WTC11 (cell line): ENCODE data around the gene UBALD1. TPM values are rescaled to one million over a fixed set of nuclear protein-coding genes. Genes with fewer than 3 reads are reported as not detected.
"Not testable (repeated sequence)": the region's sequence is repeated elsewhere in the genome, so short reads cannot be mapped to it uniquely, and the experiment has no call there.

Source experiments
- ATAC-seq: fragments of 200-7000 bp; cut with Tn5 transposase; 2 replicates; pipeline ENCODE4 v1.10.0; 2021; ENCODE audit warnings: mild to moderate bottlenecking, moderate library complexity
- CTCF ChIA-PET: fragments of 300-600 bp; sonication (Branson Sonifier 250); formaldehyde crosslinking; loops from one replicate; lab custom pipeline; 2021; ENCODE audit warnings: antibody characterized with exemption; lab: Charles Lee
- POLR2A ChIA-PET: fragments of 350-600 bp; sonication (Branson Sonifier 250); formaldehyde crosslinking; loops from one replicate; lab custom pipeline; 2021; ENCODE audit warnings: antibody characterized with exemption; lab: Charles Lee
- DNase-seq: peaks from one replicate; pipeline ENCODE4 v3.0.0; 2021; ENCODE audit warnings: low spot score
- H3K27ac Mint-ChIP-seq: 2 replicates; pipeline ENCODE4 v1.8.0; 2021; ENCODE audit warnings: mixed read lengths
- H3K27me3 Mint-ChIP-seq: 2 replicates; pipeline ENCODE4 v1.8.0; 2021; ENCODE audit warnings: low read depth, mild to moderate bottlenecking, moderate library complexity, mixed read lengths
- H3K36me3 Mint-ChIP-seq: 2 replicates; pipeline ENCODE4 v1.8.0; 2021; ENCODE audit warnings: mixed read lengths
- H3K4me1 Mint-ChIP-seq: 2 replicates; pipeline ENCODE4 v1.8.0; 2022; ENCODE audit warnings: mixed read lengths
- H3K4me3 Mint-ChIP-seq: 2 replicates; pipeline ENCODE4 v1.8.0; 2021; ENCODE audit warnings: mild to moderate bottlenecking, moderate library complexity, mixed read lengths
- H3K9me3 Mint-ChIP-seq: 2 replicates; pipeline ENCODE4 v1.8.0; 2021; ENCODE audit warnings: mixed read lengths
- ATF6 ChIP-seq: sonication (generic); formaldehyde crosslinking; IDR thresholded peaks from 2 replicates; pipeline ENCODE4 v1.8.1; 2023; ENCODE audit warnings: mild to moderate bottlenecking, missing genetic modification reagents
- CREM ChIP-seq: sonication (generic); formaldehyde crosslinking; IDR thresholded peaks from 2 replicates; pipeline ENCODE4 v1.8.1; 2022; ENCODE audit warnings: mild to moderate bottlenecking, missing genetic modification reagents, moderate library complexity
- CTCF ChIP-seq: fragments of 200-600 bp; IDR thresholded peaks from 2 replicates; pipeline ENCODE4 v1.8.0; 2022; ENCODE audit warnings: antibody characterized with exemption
- ESRRA ChIP-seq: sonication (generic); formaldehyde crosslinking; IDR thresholded peaks from 2 replicates; pipeline ENCODE4 v1.8.1; 2022; ENCODE audit warnings: mild to moderate bottlenecking, missing genetic modification reagents, borderline replicate concordance
- HMGXB4 ChIP-seq: sonication (generic); formaldehyde crosslinking; IDR thresholded peaks from 2 replicates; pipeline ENCODE4 v1.8.1; 2023; ENCODE audit warnings: mild to moderate bottlenecking, moderate library complexity, missing genetic modification reagents
- USF1 ChIP-seq: sonication (generic); formaldehyde crosslinking; IDR thresholded peaks from 2 replicates; pipeline ENCODE4 v1.8.0; 2022; ENCODE audit warnings: mild to moderate bottlenecking, missing genetic modification reagents
- USF2 ChIP-seq: sonication (generic); formaldehyde crosslinking; IDR thresholded peaks from 2 replicates; pipeline ENCODE4 v1.8.1; 2023; ENCODE audit warnings: mild to moderate bottlenecking, missing genetic modification reagents, moderate library complexity
- ZNF416 ChIP-seq: fragments of 250-450 bp; sonication (Bioruptor Pico); IDR thresholded peaks from 2 replicates; pipeline ENCODE4 v1.9.0; 2021; ENCODE audit warnings: mild to moderate bottlenecking, inconsistent platforms
- total RNA-seq: library from RNA; stranded (reverse); gene quantifications from 3 replicates; pipeline ENCODE4 v1.2.3, GENCODE V29; 2021
- TF ChIP-seq, protein P1 (sequence below): sonication (generic); formaldehyde crosslinking; IDR thresholded peaks from 2 replicates; pipeline ENCODE4 v1.8.0; 2022; ENCODE audit warnings: missing genetic modification reagents
- TF ChIP-seq, protein P2 (sequence below): sonication (generic); formaldehyde crosslinking; IDR thresholded peaks from 2 replicates; pipeline ENCODE4 v1.8.0; 2022; ENCODE audit warnings: mild to moderate bottlenecking, missing genetic modification reagents

UBALD1 gene
- total RNA-seq, 1 experiment from 2014 or later: 56.8 TPM

DNA sequence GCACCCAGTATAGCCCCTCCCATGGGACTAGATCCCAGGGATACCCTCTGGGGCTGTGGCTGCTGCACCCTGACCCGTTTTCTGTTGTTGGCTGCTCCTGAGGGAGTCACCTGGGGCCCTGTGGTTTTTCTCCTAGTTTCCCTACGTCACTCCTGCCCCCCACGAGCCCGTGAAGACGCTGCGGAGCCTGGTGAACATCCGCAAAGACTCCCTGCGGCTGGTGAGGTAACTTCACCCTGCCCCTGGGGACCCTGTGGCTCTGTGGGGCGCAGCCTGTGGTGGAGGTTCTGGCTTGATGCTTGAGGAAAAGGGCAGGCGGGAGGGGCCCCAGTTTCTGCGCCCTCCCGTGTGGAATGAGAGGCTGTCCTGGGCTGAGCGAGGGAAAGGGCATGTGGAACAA, 37.1 kb upstream of the UBALD1 start (continued):
- TF ChIP-seq CREM (CRISPR knock-in tag) (no peak), ATF6 (no peak), USF2 (CRISPR knock-in tag) (no peak), ESRRA (CRISPR knock-in tag) (no peak)
- TF ChIP-seq, protein P1, sequence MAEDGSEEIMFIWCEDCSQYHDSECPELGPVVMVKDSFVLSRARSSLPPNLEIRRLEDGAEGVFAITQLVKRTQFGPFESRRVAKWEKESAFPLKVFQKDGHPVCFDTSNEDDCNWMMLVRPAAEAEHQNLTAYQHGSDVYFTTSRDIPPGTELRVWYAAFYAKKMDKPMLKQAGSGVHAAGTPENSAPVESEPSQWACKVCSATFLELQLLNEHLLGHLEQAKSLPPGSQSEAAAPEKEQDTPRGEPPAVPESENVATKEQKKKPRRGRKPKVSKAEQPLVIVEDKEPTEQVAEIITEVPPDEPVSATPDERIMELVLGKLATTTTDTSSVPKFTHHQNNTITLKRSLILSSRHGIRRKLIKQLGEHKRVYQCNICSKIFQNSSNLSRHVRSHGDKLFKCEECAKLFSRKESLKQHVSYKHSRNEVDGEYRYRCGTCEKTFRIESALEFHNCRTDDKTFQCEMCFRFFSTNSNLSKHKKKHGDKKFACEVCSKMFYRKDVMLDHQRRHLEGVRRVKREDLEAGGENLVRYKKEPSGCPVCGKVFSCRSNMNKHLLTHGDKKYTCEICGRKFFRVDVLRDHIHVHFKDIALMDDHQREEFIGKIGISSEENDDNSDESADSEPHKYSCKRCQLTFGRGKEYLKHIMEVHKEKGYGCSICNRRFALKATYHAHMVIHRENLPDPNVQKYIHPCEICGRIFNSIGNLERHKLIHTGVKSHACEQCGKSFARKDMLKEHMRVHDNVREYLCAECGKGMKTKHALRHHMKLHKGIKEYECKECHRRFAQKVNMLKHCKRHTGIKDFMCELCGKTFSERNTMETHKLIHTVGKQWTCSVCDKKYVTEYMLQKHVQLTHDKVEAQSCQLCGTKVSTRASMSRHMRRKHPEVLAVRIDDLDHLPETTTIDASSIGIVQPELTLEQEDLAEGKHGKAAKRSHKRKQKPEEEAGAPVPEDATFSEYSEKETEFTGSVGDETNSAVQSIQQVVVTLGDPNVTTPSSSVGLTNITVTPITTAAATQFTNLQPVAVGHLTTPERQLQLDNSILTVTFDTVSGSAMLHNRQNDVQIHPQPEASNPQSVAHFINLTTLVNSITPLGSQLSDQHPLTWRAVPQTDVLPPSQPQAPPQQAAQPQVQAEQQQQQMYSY (CRISPR knock-in tag): no peak

GRCh38 chr16:4650443-4651074, 35.9 kb upstream of the UBALD1 start:
- H3K27me3 Mint-ChIP-seq, H3K9me3 Mint-ChIP-seq: not testable (repeated sequence)
- POLR2A ChIA-PET: interaction anchor here (0.6 to 1.4 kb wide), 5 partner anchors 11 to 65 kb away, joined by 3 to 8 read pairs (median 4); no protein-coding TSS in a partner anchor
- CTCF ChIA-PET: interaction anchor here (0.5 to 2.8 kb wide), 55 partner anchors 9 to 1812 kb away, joined by 3 to 34 read pairs (median 5); partner anchors contain the start of genes ANKS3, DNAAF8, MGRN1 and NUDT16L1
- DNase-seq: peak; percentile 89
- Mint-ChIP-seq H3K27ac (peak overlapping the region; percentile 90), H3K36me3 (peaks cover 17% of the 10 kb centered on the region)
- peak; percentile 37; the same call in 1 of the 2 replicates for TF ChIP-seq HMGXB4 (CRISPR knock-in tag)
- TF ChIP-seq ZNF416 (CRISPR knock-in tag): 0 out of 2 replicates have a peak, but pooled peaks have one; percentile 63
- TF ChIP-seq, protein P2, sequence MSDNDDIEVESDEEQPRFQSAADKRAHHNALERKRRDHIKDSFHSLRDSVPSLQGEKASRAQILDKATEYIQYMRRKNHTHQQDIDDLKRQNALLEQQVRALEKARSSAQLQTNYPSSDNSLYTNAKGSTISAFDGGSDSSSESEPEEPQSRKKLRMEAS (CRISPR knock-in tag): peak; percentile 71; the same call in 1 of the 2 replicates
- TF ChIP-seq CTCF: peak; percentile 96
- TF ChIP-seq USF2 (CRISPR knock-in tag): peak; percentile 85
- 0 out of 2 replicates have a peak, but pooled peaks have one; percentile 51 for TF ChIP-seq CREM (CRISPR knock-in tag)
- TF ChIP-seq USF1 (CRISPR knock-in tag): peak; percentile 86
- TF ChIP-seq, all 79 proteins: peak for 7; not testable (repeated sequence) for 72
- not testable (repeated sequence) for H3K4me3 Mint-ChIP-seq, H3K4me1 Mint-ChIP-seq
- peak; percentile 94 for ATAC-seq
